ENCODE data around the gene IRF3.
A peak's percentile ranks its signal among the peaks of the same experiment; 100 is the strongest.

IRF3 gene

GRCh38 chr19:49679771-49680413 lies 14.2 kb upstream of the IRF3 start:
- Histone ChIP-seq H3K79me2 (ENCODE audit: insufficient read depth, low read depth) (peaks cover 62% of the 10 kb centered on the region), H3K4me3 (IDR thresholded peaks at IDR 0.05; ENCODE audit: insufficient read depth, low read depth, low read length) (no peak overlapping the region), H3K36me3 (ENCODE audit: insufficient read depth) (peaks cover 9% of the 10 kb centered on the region; the same call in 1 of the 2 replicates), H3K4me2 (peak overlapping the region; percentile 38), H3K27ac (0 out of 2 replicates have a peak overlapping the region, but pooled peaks have one; percentile 19), H3K9ac (no peak overlapping the region; the same call in 1 of the 2 replicates), H3K27me3 (ENCODE audit: insufficient read depth, low read depth) (no peaks in the 10 kb centered on the region), H3K4me1 (ENCODE audit: low read depth, poor library complexity, severe bottlenecking) (peaks cover 35% of the 10 kb centered on the region), H4K20me1 (ENCODE audit: insufficient read depth) (peaks cover 10% of the 10 kb centered on the region; the same call in 1 of the 2 replicates), H2AFZ (ENCODE audit: low read depth) (no peak overlapping the region)
- TF ChIP-seq CTCF (conservative IDR thresholded peaks at IDR 0.05; ENCODE audit: low read depth, low read length), result no peak

GRCh38 chr19:49678985-49679770 lies 13.5 kb upstream of the IRF3 start:
- Histone ChIP-seq H2AFZ (ENCODE audit: low read depth) (no peak overlapping the region), H3K79me2 (ENCODE audit: insufficient read depth, low read depth) (peaks cover 62% of the 10 kb centered on the region), H3K9ac (peak overlapping the region; percentile 96; the same call in 1 of the 2 replicates), H3K4me2 (peak overlapping the region; percentile 38), H3K4me1 (ENCODE audit: low read depth, poor library complexity, severe bottlenecking) (peaks cover 40% of the 10 kb centered on the region), H3K27ac (peak overlapping the region; percentile 93; the same call in 1 of the 2 replicates), H3K4me3 (IDR thresholded peaks at IDR 0.05; ENCODE audit: insufficient read depth, low read depth, low read length) (no peak overlapping the region), H3K36me3 (ENCODE audit: insufficient read depth) (peaks cover 9% of the 10 kb centered on the region; the same call in 1 of the 2 replicates), H4K20me1 (ENCODE audit: insufficient read depth) (peaks cover 10% of the 10 kb centered on the region; the same call in 1 of the 2 replicates), H3K27me3 (ENCODE audit: insufficient read depth, low read depth) (no peaks in the 10 kb centered on the region)
- no peak for TF ChIP-seq CTCF (conservative IDR thresholded peaks at IDR 0.05; ENCODE audit: low read depth, low read length)

GRCh38 chr19:49677901-49678674 lies 12.4 kb upstream of the IRF3 start:
- H4K20me1 ChIP-seq (ENCODE audit: insufficient read depth), result peaks cover 10% of the 10 kb centered on the region; the same call in 1 of the 2 replicates
- peaks cover 60% of the 10 kb centered on the region for H3K79me2 ChIP-seq (ENCODE audit: insufficient read depth, low read depth)
- peak; percentile 91 for TF ChIP-seq CTCF (conservative IDR thresholded peaks at IDR 0.05; ENCODE audit: low read depth, low read length)
- peak overlapping the region; percentile 24 for H3K4me3 ChIP-seq (IDR thresholded peaks at IDR 0.05; ENCODE audit: insufficient read depth, low read depth, low read length)
- peaks cover 40% of the 10 kb centered on the region for H3K4me1 ChIP-seq (ENCODE audit: low read depth, poor library complexity, severe bottlenecking)
- peaks cover 9% of the 10 kb centered on the region; the same call in 1 of the 2 replicates for H3K36me3 ChIP-seq (ENCODE audit: insufficient read depth)
- no peak overlapping the region for H2AFZ ChIP-seq (ENCODE audit: low read depth)
- H3K27me3 ChIP-seq (ENCODE audit: insufficient read depth, low read depth), result no peaks in the 10 kb centered on the region
- peak overlapping the region; percentile 96 for H3K9ac ChIP-seq
- H3K4me2 ChIP-seq, result peak overlapping the region; percentile 38
- peak overlapping the region; percentile 93 for H3K27ac ChIP-seq

- H3K27ac ChIP-seq, result peak within 1 kb of the TSS; percentile 94
Measured at GRCh38 chr19:49677231-49677900, 11.7 kb upstream of the IRF3 start, which contains the start of gene PRMT1. Gene PRMT1, plus strand, starts transcription at chr19:49677271. Its CDS starts 10 bp downstream, at chr19:49677281.

More at GRCh38 chr19:49677231-49677900, 11.7 kb upstream of the IRF3 start, which contains the start of gene PRMT1:
- H3K4me3 ChIP-seq (IDR thresholded peaks at IDR 0.05; ENCODE audit: insufficient read depth, low read depth, low read length), result peak within 1 kb of the TSS; percentile 24
- peak within 1 kb of the TSS; percentile 59 for H3K4me2 ChIP-seq
- H3K9ac ChIP-seq, result peak within 1 kb of the TSS; percentile 96
- TF ChIP-seq CTCF (conservative IDR thresholded peaks at IDR 0.05; ENCODE audit: low read depth, low read length), result no peak
- H3K27me3 ChIP-seq (ENCODE audit: insufficient read depth, low read depth), result no peaks in the 10 kb centered on the region
- peaks cover 37% of the 10 kb centered on the region for H3K4me1 ChIP-seq (ENCODE audit: low read depth, poor library complexity, severe bottlenecking)
- peak within 1 kb of the TSS; percentile 56 for H2AFZ ChIP-seq (ENCODE audit: low read depth)
- H3K36me3 ChIP-seq (ENCODE audit: insufficient read depth), result peaks cover 6% of the 10 kb centered on the region; the same call in 1 of the 2 replicates
- H3K79me2 ChIP-seq (ENCODE audit: insufficient read depth, low read depth), result peaks cover 53% of the 10 kb centered on the region
- peaks cover 10% of the 10 kb centered on the region; the same call in 1 of the 2 replicates for H4K20me1 ChIP-seq (ENCODE audit: insufficient read depth)

Measured in KMS-11 (cell line).